Stimulated activated CD8-positive, alpha-beta memory T cell treated with anti-CD3 and anti-CD28 coated beads, Interleukin-15, amount 100 ng/mL, for 4 hours (primary cell): Measurements from ENCODE around the gene SMLR1.

Experiments
- DNase-seq, 2 donors: peaks; one replicate each; pipeline ENCODE4 v3.0.0-alpha.2; 2020; ENCODE audit warnings: low read depth in 2 of 2

The SMLR1 gene

DNA sequence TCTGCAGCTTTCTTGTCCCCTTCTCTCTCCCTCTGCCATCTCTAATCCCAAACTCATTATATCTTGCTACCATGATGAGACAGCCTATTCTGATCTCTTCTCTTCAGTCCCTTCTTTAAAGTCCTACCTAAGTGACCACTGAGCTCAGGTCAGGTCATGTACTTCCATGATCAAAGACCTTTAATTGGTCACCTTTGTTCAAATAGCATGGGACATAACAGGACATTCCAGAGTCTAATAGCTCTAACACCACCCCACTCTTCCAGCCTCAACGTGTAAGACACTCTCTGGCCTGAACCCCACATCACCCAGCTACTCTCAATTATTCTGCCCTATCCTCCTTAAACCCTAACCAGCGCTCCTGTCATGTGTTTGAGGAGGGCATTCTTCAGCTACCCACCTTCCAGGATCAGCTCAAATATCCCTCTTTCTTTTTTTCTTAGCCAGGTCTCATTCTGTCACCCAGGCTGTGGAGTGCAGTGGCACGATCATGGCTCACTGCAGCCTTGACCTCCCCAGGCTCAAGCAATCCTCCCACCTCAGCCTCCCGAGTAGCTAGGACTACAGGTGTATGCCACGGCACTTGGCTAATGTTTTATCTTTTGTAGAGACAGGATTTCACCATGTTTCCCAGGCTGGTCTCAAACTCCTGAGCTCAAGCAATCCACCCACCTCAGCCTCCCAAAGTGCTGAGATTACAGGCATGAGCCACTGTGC, 2.1 kb upstream of the SMLR1 start:
- DNase-seq = no peak

- no peak for DNase-seq
Observed at GRCh38 chr6:130825772-130826441, 1.3 kb upstream of the SMLR1 start.

DNA sequence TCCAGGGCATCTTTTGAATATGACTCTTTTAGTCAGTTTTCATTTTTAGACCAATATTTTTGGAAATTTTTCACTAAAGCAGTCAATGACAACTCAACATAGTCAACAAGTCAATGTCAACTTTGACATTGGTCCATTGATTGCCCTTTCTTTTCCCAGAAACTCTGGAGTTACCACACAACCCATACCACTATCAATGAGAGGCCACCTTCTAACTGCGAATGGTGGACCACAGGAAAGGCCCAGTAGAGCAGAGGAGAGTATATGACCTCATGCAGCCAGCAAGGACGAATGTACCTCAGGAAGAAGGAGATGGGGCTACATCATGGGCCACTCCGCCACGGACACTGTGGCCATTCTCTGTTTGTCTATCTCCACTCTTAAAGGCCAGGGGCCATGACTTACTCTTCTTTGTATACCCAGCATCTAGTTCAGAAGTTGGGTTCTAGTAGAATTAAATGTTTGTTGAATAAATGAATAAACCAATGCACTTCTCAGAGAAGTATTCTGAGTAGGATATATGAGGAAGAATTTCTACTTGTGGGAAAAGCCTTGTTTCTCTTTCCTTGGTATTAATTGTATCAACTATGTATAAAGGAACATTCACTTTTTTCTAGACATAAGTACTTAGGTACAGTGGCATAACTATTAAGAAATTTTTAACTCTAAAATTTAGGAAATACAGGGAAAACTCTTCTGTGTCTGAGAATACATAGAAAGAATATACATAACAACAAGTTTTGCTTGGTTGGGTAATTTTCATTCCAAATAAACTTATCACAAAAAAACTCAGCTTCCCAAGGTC, 562 bp upstream of the SMLR1 start:
- no peak for DNase-seq

GRCh38 chr6:130829333-130829910, 2.2 kb downstream of the SMLR1 start:
- DNase-seq = no peak

GRCh38 chr6:130831607-130832006, 4.4 kb downstream of the SMLR1 start:
- no peak for DNase-seq

GRCh38 chr6:130833569-130833968, 6.4 kb downstream of the SMLR1 start:
- DNase-seq = no peak

DNA sequence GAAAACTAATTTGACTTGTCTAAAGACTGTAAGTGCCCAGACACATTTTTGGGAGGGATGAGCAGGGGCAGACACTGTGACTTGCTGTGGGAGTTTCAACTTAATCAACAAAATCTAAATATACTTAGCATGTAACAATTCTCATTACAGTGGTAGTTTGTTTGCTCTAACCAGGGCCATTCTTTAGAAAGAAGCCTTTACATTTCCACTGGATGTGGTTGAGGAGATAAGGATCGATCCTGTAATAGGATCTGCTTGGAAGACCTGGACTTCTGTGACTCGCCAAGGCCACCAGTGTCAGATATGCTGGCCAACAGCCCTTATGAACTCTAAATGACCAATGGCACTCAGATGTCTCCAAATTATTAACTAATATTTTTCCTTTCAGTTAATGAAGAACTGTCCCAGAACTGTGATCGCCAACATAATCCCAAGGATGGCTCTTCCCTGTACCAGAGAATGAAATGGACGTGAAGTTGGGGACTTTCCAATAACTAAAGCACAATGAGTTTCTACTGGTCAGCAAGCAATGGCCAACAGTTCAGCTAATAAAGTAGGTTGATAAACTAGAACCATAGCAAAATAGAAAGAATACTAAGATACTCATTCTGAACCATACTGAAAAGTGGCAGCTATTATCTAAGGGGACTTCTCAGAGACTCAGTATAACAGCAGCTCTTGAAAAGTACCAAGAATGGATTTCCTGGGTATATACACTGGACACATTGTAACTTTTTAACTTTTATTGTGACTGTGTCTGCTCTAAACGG, 7.5 kb downstream of the SMLR1 start:
- no peak for DNase-seq

DNA sequence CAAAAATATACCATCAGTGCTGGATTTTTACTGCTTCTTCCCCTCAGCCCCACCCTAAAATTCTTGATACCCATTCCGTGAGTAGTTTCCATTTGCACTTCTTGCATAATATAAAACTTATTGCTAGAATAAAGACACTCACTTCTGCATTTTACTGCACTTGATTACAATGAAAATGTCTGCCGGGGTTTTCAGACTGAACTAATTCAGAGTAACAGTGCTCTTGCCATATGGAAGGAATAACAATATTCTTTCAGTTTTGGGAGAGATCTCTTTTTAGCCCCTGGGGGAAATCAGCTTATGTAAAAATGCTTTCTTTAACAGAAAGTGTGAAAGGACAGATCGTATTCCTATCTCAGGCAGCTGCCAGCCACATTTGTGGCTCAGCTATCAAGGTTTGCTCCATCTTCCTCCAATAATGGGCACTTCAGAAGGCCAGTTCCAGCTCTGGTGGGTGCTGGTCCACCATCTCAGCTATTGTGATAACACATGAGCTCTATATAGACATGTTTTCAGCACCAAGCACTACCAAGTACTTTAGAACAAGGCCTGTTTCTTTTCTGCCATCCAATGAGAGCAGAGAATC, 8.9 kb downstream of the SMLR1 start:
- DNase-seq = no peak

- no peak for DNase-seq
Observed at GRCh38 chr6:130837067-130837466, 9.9 kb downstream of the SMLR1 start.

- no peak for DNase-seq
Observed at GRCh38 chr6:130838250-130838860, 11.1 kb downstream of the SMLR1 start.

- DNase-seq = no peak
Observed at GRCh38 chr6:130838951-130839350, 11.7 kb downstream of the SMLR1 start.

GRCh38 chr6:130839379-130839778, 12.2 kb downstream of the SMLR1 start:
- no peak for DNase-seq

DNA sequence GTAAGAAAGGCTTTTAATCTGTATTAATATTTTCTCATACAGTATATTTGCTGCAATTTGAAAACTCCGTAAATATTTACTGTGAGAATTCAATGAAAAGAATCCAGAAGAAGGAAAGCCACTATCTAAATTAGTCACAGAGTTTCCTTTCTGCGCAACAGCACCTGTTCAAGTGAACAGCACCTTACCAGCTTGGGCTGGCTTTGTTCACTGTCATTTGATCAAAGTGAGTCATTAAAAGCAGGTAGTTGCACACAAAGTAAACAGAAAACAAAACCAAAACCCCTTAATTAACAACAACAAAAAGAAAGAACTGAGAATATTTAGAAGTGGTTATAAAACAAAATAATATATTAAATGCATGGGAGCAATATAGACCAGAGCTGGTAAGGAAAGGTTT, 12.8 kb downstream of the SMLR1 start:
- no peak for DNase-seq

DNA sequence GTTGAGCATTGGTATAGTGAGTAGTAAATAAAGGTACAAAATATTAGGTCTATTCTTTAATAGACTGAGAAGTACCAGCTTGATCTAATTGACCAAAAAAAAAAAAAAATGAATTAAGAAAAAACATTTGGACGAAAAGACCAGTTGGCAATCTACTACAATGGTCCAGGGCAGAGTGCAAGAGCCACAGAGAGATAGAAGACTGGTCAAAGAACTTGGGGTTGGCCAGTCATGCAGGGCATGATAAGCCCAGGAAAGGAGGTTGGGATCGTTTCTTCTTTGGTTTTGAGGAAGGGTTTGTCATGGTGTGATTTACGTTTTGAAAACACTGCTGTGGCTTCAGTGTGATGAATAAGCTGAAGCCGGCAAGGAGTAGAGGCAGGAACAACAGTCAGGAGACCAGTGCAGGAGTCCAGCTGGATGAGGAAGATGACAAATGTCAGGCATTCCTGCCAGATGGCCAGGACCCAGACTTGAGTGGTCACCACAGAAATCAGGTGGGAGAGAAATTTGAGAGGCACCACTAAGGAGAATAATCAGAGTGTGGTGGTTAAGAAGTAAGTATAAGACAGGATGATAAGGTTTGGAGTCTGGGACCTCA, 14.0 kb downstream of the SMLR1 start:
- no peak for DNase-seq

- DNase-seq = no peak
Observed at GRCh38 chr6:130843575-130844320, 16.5 kb downstream of the SMLR1 start.

DNA sequence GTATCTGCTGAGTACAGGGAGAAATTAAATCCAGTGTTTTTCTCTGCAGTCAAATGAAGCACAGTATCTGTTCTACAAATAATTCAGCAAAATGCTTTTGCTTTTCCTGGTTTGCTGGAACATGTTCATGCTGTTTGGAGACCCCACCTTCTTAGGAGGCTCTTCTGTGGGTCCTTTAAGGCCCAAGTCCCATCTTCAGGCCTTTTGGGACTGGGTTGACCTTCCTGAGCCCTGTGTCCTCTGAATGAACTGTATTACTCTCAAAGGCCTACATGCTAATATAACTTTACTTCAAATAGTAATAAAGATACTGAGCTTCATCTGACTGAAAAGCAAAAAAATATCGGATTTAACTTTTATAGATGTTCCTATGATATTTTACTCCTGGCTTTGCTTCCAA, 19.3 kb downstream of the SMLR1 start:
- no peak for DNase-seq

GRCh38 chr6:130847001-130847910, 20.1 kb downstream of the SMLR1 start:
- no peak for DNase-seq

DNA sequence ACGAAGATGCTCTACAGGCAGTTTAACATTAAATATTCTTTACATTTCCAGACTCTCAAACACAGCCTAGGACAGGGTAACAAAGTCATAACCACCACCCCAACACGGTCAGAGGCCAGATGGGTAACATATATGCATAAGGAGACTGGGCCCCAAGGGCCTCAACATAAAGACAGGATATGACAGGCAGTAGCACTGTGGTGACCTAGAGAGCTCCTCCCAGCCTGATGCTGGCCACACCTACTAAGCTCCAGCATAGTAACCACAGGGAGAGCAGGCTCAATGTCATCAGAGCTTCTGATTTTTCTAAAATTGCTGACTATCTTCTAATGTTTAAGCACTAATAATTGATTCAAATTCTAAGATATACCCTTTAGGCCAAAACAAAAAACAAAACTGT, 21.7 kb downstream of the SMLR1 start:
- DNase-seq = no peak

GRCh38 chr6:130849594-130849993, 22.4 kb downstream of the SMLR1 start:
- no peak for DNase-seq
